Neutrophil (primary cell): ENCODE data around the gene TRAPPC11.

ENCODE experiments used
- H3K27ac ChIP-seq: fragments of 200-600 bp; sonication (generic); 2 replicates; pipeline ENCODE4 v1.5.1; 2016; ENCODE audit warnings: mild to moderate bottlenecking, moderate library complexity
- H3K27me3 ChIP-seq: fragments of 200-600 bp; sonication (generic); 2 replicates; pipeline ENCODE4 v1.6.0; 2016; ENCODE audit warnings: mild to moderate bottlenecking
- H3K36me3 ChIP-seq: fragments of 200-600 bp; sonication (generic); 2 replicates; pipeline ENCODE4 v1.5.1; 2017
- H3K4me1 ChIP-seq, 2 experiments: fragments of 200-600 bp in 1 of 2; sonication (generic) in 1 of 2; 1 replicate in 1 of 2; 2 replicates in 1 of 2; pipeline versions ENCODE4 v1.5.1 to v1.6.1; 2013 to 2016; ENCODE audit warnings: low read depth in 1 of 2, low read length in 1 of 2, mild to moderate bottlenecking in 1 of 2, moderate library complexity in 1 of 2; ENCODE audit not compliant: control insufficient read depth in 1 of 2, insufficient read depth in 1 of 2
- H3K4me3 ChIP-seq, 2 experiments: fragments of 200-600 bp in 1 of 2; sonication (generic) in 1 of 2; 1 replicate in 1 of 2; 2 replicates in 1 of 2; pipeline ENCODE4 v1.5.1; 2013 to 2016; ENCODE audit warnings: low read depth in 1 of 2, low read length in 1 of 2, mild to moderate bottlenecking in 1 of 2, moderate library complexity in 1 of 2
- H3K9me3 ChIP-seq: fragments of 200-600 bp; sonication (generic); 2 replicates; pipeline ENCODE4 v1.5.1; 2016
- CTCF ChIP-seq: fragments of 200-600 bp; sonication (generic); IDR thresholded peaks from 2 replicates; pipeline ENCODE4 v1.5.1; 2016; ENCODE audit warnings: antibody characterized with exemption

Gene TRAPPC11

GRCh38 chr4:183688216-183688615 is 29.1 kb downstream of the TRAPPC11 start:
- no peak overlapping the region for H3K4me3 ChIP-seq
- H3K4me1 ChIP-seq = no peaks in the 10 kb centered on the region
- no peak for TF ChIP-seq CTCF
- no peaks in the 10 kb centered on the region for H3K27me3 ChIP-seq
- no peaks in the 10 kb centered on the region for H3K9me3 ChIP-seq
- peaks cover 90% of the 10 kb centered on the region for H3K36me3 ChIP-seq
- no peak overlapping the region for H3K27ac ChIP-seq

GRCh38 chr4:183691006-183691405 is 31.9 kb downstream of the TRAPPC11 start:
- no peak overlapping the region for H3K27ac ChIP-seq
- no peak overlapping the region for H3K4me3 ChIP-seq
- H3K27me3 ChIP-seq = no peaks in the 10 kb centered on the region
- H3K4me1 ChIP-seq = no peaks in the 10 kb centered on the region
- peaks cover 90% of the 10 kb centered on the region for H3K36me3 ChIP-seq
- TF ChIP-seq CTCF = no peak
- no peaks in the 10 kb centered on the region for H3K9me3 ChIP-seq

GRCh38 chr4:183691897-183692296 is 32.8 kb downstream of the TRAPPC11 start:
- peaks cover 90% of the 10 kb centered on the region for H3K36me3 ChIP-seq
- no peak overlapping the region for H3K4me3 ChIP-seq
- H3K27me3 ChIP-seq = no peaks in the 10 kb centered on the region
- no peaks in the 10 kb centered on the region for H3K9me3 ChIP-seq
- H3K27ac ChIP-seq = no peak overlapping the region
- TF ChIP-seq CTCF = no peak
- H3K4me1 ChIP-seq = no peaks in the 10 kb centered on the region

GRCh38 chr4:183698909-183699308 is 39.8 kb downstream of the TRAPPC11 start:
- no peak for TF ChIP-seq CTCF
- H3K9me3 ChIP-seq = no peaks in the 10 kb centered on the region
- peaks cover 96% of the 10 kb centered on the region for H3K36me3 ChIP-seq
- no peaks in the 10 kb centered on the region for H3K27me3 ChIP-seq
- H3K4me1 ChIP-seq = no peaks in the 10 kb centered on the region
- H3K4me3 ChIP-seq = no peak overlapping the region
- no peak overlapping the region for H3K27ac ChIP-seq

GRCh38 chr4:183700407-183700806 is 41.3 kb downstream of the TRAPPC11 start:
- peaks cover 92% of the 10 kb centered on the region for H3K36me3 ChIP-seq
- no peak overlapping the region for H3K27ac ChIP-seq
- H3K4me3 ChIP-seq = no peak overlapping the region
- TF ChIP-seq CTCF = no peak
- H3K4me1 ChIP-seq = no peaks in the 10 kb centered on the region
- H3K27me3 ChIP-seq = no peaks in the 10 kb centered on the region
- no peaks in the 10 kb centered on the region for H3K9me3 ChIP-seq

GRCh38 chr4:183702492-183702891 is 43.4 kb downstream of the TRAPPC11 start:
- Histone ChIP-seq H3K4me3 (no peak overlapping the region), H3K9me3 (no peaks in the 10 kb centered on the region), H3K27ac (no peak overlapping the region), H3K4me1 (no peaks in the 10 kb centered on the region), H3K36me3 (peaks cover 92% of the 10 kb centered on the region), H3K27me3 (no peaks in the 10 kb centered on the region)
- no peak for TF ChIP-seq CTCF
